Stimulated activated CD4-positive, alpha-beta T cell treated with anti-CD3 and anti-CD28 coated beads, Interleukin-4, amount 100 ng/mL, for 1 hour (primary cell): Measurements from ENCODE around the gene ALX4.

ENCODE experiments used
- DNase-seq: peaks from one replicate; pipeline ENCODE4 v3.0.0-alpha.2; 2020

The ALX4 gene

DNA sequence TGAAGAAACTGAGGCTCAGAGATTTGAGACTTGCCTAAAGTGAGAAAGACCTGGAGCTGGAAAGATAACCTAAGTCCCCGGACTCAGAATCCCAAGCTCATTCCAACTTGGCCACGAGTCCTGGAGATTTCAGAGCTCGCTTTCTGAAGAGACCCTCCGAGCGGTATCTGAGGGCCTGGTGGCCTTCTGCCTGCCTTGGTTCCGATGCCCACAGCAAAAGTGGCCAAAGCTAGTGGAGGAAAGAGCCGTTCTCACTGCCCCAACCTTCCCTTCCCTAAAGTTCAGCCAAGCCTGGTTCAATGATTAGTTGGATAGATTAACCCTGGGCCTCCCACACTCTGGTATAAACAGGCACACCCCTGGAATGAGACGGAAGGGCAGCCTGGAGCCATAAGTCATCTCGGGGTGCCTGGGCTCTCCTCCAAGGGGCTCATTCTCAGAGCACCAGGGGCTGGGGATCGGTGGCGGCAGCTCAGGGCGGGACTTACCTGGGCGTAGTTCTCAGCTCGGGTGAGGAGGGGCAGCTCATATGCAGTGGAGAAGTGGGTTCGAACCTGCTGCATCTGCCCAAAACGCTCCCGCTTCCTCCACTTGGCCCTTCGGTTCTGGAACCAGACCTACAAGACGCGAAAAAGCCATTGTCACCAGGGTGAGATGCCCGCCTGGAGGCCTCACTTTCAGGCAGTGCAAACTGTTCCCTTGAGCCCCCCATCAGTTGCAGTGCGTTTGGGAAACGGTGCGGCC, 42.8 kb downstream of the ALX4 start:
- DNase-seq, result no peak

DNA sequence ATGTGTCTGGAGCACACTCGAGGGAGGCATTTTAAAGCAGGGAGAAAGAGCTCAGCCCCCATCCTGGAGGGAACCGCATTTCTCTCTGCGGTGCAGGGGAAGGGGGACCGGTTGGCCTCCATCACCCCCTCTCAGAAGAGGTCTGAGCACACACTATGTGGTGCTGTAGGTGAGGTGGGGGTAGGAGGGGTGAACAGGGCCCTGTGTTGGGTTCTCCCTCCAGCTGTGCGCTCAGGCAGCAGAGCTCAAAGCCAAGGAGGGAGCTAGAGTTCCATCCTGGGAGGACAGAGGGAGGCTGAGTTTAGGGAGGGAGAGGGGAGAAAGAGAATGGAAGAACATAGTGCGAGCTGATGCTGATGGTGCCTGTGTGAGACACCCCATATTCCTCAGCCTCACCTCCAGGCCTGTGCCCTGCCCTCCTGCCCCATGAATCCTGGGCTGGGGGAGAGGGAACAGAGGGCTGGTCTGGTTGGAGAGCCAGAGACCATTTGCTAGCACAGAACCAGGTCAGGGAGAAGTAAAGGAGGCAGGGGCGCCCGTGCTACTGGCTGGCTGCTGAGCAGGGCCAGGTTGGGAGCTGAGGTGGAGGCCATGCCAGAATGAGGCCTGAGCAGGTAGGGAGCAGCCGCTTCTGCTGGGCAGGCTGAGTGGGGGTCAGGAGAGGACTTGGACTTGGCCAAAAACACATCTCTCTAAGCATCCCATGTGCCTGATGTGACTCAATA, 43.7 kb downstream of the ALX4 start:
- no peak for DNase-seq

DNA sequence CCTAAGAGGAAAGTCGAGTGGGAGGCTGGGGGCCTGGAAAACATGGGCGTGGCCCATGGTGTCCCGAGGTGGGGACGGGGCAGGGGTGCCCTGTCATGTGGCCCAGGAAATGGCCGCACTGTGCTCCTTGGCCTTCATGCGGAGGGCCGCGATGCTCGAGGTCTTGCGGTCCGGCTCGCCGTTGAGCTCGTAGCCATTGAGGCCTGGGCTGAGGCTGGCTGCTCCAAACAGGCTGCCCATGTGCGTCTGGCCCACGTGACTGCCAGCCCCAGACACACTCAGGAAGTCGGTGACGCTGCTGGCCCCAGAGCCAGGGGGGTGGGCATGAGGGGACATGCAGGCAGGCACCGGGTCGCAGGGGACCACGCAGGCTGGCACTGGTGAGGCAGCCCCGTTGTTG, 45.2 kb downstream of the ALX4 start:
- no peak for DNase-seq

GRCh38 chr11:44264438-44264749, 45.5 kb downstream of the ALX4 start:
- DNase-seq, result no peak

DNA sequence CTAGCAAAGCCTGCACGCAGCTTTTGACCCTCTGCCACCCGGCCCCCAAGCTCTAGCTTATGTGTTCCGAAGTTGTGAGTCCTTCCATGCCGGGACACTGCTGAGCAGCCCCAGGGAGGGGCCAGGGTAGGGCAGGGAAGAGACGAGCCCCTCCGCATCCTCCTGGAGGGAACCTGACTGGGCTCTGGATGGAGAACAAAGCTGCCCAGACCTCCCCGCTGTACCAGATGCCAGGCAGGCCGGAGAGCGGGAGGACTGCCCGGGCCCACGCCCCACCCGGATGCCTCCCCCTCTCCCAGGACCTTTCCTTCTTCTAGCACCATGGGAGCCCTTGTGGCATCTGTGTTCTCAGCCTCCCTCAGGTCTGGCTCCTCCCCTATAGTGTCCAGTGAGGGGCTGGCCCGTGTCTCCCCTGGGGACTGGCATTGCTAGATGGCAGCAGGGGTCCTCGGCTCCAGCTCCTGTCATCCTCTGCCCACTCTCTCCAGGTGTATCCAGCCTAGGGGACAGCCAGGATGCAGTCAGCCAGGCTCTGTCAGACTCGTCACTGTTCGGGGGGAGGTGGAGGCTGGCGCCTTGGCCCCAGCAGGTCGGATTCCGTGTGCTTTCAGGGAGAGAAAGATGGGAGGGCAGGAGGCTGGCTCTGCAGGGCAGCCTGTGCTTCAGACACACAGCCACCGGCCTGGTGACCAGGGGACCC, 46.1 kb downstream of the ALX4 start:
- DNase-seq, result no peak

DNA sequence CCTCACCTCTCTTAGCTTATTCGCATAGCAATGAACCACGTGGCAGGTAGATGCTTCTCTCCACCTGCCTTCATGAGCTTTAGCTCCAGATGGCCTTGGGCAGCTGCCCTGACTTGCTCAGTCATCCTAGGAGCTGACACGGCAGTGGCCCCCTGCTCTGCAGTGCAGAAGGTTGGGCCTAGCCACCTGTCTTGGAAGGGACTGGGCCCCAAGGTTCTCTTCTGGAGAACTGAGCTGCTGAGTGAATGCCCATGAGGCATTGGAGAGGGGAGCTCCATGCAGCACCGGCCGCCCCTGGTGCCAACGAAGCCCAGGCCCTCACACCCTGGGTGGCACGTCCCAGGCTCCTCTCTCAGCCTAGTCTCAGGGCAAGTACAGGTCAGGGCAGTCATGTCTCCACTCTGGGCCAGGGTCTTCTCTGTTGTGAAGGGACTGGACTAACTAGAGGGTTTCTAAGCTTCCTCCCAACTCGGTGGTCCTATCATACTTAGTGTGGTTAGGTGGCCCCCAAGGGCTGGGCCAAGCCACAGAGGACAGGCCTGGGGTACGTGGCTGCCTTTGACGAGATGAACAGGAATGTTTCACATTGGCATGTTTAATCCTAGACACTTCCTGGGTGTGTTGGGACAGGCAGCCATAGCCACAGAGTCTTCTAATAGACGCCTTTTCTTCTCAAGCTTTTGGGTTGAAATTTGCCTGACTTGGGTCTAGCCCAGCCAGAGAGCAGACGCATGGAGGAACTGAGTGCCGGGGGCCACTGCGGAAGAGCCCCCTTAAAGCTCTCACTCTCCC, 47.9 kb downstream of the ALX4 start:
- DNase-seq, result no peak

DNA sequence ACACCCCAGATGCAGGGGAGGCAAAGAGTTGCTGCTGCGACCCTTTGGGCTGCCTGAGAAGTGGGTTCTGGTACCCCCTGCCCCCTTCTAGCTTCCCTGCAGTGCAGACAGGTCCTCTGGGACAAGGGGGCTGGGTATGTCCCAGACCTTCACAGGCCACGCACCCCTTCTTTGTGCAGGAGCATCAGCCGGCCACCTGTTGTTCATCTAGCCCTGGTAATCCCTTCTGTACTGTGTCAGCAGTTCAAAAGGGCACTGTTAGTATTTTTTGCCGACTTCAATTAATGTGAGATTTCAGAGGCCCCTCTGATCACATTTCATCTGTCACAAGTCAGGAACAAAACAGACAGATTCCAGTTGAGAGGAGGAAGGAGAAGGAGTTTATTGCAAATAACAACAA, 49.9 kb downstream of the ALX4 start:
- no peak for DNase-seq

GRCh38 chr11:44258839-44259420, 51.0 kb downstream of the ALX4 start:
- DNase-seq, result no peak

GRCh38 chr11:44258190-44258489, 51.8 kb downstream of the ALX4 start:
- no peak for DNase-seq

DNA sequence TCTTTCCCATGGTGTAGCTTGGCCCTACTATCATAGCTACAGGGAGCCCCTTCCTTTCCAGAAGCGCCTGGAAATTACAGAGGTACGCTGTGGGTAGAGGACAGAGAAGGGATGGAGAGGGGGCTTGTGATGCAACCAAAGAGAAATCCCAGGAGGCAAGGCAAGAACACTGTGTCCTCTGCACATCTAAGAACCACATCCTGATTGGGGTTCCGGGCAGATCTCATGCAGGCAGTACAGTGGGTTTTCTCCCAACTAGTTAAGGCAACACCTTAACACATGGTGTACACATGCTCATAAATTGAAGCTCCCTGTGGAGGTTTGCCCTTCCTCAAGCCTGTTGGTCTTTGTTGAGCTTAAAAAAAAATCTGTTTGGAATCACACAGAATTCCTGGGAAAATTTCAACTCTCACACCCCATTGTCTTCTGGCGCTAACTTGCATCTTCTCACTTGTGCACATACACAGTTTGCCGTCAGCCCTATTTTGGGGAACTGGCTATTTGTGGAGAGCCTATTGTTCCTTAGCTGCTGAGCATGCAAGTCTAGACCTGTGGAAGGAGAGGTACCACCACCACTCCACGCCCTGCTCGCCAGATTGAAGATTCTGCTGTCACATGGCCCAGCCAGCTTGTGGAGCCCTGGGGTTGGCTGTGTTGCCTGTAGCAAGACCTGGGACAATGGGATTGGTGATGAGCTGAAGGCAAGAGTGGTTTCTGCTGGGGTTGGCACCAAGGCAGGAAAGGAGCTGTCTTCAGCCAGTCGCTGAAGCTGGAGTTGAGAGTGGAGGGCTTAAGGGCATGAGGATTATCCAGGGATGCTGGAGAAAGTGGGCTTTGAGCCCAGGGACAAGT, 52.4 kb downstream of the ALX4 start:
- DNase-seq, result no peak

DNA sequence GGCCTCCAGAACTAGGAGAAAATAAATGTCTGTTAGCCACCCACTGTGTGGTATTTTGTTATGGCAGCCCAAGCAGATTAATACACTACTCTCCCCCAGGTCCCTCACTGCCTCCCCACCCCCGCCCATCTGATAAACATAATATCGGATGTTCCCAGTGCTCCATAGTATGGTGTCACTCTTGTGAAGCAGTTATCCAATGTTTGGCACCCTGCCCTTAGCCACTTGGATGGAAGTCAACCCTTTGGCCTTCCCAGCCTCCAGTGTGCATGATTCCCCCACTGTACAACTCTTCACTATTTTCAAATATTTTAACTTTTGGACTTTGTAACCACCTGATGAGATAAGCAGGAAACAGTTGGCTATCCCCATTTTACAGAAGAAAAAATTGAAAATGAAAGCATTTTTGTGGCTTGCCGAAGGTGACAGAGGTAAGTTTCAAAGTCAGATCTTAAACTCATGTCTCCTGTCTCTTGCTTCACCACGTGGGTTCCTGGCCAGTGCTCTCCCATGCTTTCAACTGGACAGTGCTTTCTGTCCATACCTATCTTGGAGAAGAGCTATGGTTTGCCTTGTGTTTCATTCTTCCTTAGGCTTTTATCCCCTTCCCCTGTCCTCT, 53.2 kb downstream of the ALX4 start:
- DNase-seq, result no peak

DNA sequence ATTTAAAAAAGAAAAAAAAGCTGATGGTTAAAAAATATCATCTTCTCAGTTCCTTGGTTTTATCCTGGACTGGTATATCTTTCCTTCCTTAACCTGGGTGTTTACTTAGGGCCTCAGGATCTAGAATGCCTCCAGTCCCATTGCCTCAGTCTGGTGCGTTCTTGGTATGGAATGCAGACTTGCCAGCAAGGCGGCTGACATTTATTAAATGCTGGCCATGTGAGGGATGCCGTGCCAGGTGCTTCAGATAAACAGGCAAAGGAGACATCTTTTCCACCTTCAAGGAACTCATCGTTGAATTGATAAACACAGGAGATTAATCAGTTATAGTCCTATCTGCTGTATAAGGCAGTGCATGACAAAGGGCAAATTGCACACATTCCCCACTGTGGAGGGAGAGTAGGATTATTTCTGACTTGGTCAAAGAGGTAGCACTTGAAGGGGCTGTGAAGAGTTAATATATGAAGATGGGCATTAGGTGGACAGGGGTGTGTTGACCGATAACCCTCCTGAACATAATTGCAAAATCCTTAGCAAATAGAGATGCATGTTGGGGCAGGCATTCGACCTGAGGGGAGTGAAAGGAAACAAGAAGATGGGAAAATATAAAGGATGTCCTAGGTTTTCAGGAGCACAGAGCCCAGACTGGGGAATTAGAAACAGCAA, 54.4 kb downstream of the ALX4 start:
- no peak for DNase-seq

DNA sequence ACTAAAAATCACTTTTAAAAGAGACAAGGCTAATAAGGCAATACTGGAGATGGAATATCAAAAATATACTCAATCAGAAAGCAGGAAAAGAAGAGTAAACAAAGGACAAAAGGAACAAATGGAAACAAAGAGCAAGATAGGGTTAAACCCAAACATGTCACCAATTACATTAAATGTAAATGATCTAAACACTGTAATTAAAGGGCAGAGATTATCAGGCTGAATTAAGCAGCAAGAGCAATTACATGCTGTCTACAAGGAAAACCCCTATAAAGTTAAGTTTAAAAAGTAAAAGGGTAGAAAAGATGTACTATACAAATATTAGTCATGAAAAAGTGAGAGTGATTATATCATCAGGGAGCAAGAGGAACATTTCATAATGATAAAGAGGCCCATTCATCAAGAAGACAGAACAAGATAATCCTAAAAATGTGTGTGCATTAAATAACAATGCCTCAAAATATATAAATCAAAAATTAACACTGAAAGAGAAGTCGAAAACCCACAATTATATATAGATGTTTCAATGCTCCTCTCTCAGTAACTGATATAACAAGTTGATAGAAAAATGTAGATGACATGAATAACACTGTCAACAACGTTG, 56.8 kb downstream of the ALX4 start:
- DNase-seq, result no peak

- no peak for DNase-seq
Measured at GRCh38 chr11:44250421-44250820, 59.5 kb downstream of the ALX4 start.

DNA sequence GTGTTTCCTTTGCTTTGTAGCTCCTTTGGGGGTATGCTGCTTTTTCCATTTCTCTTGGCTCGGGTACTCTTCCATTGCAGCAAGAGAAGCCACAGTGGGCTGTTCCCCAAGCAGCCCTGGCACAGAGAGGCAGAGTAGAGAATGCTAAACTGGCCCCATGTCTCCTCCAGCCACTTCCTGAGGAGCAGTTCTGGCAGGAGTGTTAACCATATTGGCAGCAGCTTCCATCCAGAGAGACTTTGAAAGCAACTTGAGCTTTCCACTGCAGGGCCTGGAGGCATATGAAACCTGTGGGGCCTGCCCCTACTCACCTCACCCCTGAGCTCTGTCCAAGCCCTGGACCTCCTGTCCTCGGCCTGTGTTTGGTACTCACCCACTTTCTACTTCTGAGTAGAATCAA, 61.8 kb downstream of the ALX4 start:
- no peak for DNase-seq

DNA sequence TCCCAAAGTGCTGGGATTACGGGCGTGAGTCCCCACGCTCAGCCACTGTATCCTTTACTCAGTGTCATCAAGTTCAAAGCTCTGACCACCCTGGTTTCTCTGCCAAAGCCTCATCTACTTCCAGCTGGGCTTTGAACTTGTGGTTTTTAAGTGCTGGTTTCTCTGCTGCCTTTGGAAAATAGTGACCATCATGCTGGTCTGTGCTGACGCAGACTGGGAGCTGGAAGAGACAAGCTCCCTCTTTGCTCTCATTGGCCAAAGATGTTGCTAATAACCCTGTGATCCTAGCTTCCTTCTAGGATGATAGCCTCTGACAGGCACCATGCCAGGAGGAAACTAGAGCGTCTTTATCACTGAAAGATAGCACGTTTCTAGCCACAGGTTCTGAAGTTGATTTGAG, 62.4 kb downstream of the ALX4 start:
- no peak for DNase-seq

GRCh38 chr11:44246726-44247125, 63.2 kb downstream of the ALX4 start:
- DNase-seq, result no peak

DNA sequence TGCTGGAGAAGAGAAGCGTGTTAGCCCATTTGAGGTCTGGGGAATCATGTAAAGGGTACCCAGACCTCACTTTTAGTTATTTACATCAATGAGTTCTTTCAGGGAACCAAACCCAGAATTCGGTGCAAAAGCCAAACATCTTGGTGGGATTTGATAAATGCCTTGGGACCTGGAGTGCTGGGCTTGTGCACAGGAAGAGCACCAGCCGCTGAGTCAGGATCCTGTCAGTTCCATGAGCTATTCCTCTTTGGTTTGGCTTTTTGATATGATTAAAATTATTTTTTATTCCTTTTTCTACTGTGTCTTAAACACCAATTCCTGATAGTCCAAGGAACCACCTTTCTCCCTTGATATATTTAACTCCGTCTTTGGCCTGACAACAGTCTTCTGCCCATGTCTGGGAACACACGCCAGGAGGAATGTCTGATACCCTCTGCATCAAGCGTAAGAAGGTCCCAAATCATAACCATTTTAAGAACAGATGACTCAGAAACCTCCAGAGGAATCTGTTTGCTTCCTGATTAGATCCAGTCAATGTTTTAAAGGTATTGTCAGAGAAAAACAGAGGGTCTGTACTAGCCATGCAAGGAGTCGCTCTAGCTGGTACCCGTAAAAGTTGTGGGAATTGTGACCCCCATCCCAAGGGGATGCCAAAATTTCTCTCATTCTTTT, 65.2 kb downstream of the ALX4 start:
- no peak for DNase-seq

DNA sequence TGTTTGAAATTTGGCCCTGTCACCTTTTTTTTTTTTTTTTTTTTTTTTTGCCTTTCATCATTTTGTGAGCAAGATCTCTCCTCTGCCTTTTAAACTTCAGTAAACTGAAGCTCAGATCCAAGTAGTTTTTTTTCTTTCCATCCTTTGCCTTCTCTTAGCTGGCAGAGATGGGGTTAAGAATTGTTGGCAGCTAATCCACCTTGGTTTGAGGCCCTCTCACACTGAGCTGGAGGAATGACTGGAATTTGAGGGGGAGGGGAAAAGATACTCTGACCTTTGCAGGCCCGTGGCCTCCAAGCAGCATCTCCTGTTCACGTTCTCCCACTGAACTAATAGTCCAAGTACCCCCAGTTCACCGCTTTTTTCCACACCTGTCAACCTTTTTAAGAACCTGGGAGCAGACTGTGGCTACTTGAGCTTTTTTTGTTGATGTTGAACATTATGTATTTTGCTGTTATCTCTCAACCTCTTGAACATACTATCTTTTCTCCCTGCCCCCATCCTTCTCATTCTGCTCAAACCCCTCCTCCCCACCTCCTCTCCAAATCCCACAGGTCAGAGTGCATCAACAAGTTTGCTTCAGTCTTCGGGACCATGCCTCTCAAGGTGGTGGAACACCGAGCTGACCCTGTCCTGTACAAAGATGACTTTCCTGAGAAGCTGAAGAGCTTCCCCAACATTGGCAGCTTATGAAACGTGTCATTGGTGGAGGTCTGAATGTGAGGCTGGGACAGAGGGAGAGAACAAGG, 66.2 kb downstream of the ALX4 start:
- no peak for DNase-seq
